ENCODE results near the gene NUP62CL.
"Not testable (repeated sequence)": the region's sequence is repeated elsewhere in the genome, so short reads cannot be mapped to it uniquely, and the experiment has no call there.

The NUP62CL gene

GRCh38 chrX:107168257-107168656, 38.0 kb downstream of the NUP62CL start:
- H3K27ac ChIP-seq, result no peak overlapping the region
- TF ChIP-seq, protein P1, sequence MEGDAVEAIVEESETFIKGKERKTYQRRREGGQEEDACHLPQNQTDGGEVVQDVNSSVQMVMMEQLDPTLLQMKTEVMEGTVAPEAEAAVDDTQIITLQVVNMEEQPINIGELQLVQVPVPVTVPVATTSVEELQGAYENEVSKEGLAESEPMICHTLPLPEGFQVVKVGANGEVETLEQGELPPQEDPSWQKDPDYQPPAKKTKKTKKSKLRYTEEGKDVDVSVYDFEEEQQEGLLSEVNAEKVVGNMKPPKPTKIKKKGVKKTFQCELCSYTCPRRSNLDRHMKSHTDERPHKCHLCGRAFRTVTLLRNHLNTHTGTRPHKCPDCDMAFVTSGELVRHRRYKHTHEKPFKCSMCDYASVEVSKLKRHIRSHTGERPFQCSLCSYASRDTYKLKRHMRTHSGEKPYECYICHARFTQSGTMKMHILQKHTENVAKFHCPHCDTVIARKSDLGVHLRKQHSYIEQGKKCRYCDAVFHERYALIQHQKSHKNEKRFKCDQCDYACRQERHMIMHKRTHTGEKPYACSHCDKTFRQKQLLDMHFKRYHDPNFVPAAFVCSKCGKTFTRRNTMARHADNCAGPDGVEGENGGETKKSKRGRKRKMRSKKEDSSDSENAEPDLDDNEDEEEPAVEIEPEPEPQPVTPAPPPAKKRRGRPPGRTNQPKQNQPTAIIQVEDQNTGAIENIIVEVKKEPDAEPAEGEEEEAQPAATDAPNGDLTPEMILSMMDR (IDR thresholded peaks at IDR 0.05), result no peak
- TF ChIP-seq ZFX (IDR thresholded peaks at IDR 0.05; ENCODE audit: borderline replicate concordance), result no peak

DNA sequence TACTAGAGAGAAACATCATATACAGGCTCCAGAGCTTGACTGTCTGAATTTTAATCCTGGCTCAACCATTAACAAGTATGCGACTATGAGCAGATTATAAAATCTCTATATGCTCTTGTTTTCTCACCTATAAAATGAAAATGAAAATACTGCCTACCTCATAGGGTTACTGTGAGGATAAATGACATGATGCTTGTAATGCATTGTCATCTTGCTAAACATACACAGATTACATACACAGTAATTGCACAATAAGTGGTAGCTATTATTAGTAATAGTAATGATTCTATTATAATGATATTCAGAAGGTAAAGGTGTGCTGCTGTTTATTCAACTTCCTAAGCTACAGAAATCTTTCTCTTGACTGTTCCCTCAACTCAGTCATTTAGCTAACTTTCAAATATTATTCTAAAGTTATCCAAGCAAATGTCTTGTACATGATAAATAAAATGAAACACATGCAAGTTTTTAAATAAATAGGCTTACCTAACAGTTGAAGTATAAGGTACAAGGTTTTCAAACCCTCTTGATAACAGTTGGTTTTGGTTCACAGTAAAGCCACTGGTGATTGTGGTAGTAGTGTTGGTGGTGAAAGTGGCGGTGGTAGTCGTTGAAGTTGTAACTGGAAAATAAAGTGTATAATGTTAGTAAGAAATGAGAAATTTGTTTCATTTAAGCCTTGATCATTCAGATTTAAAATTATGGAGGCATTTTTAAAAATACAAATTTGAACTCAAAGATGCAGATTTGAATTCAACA, 38.9 kb downstream of the NUP62CL start:
- TF ChIP-seq, protein P1 (IDR thresholded peaks at IDR 0.05), result no peak
- TF ChIP-seq ZFX (IDR thresholded peaks at IDR 0.05; ENCODE audit: borderline replicate concordance), result no peak
- no peak overlapping the region for H3K27ac ChIP-seq

- not testable (repeated sequence) for H3K27ac ChIP-seq
Observed at GRCh38 chrX:107157618-107158017, 48.6 kb downstream of the NUP62CL start.

GRCh38 chrX:107155621-107156430, 50.4 kb downstream of the NUP62CL start:
- H3K27ac ChIP-seq, result not testable (repeated sequence)

DNA sequence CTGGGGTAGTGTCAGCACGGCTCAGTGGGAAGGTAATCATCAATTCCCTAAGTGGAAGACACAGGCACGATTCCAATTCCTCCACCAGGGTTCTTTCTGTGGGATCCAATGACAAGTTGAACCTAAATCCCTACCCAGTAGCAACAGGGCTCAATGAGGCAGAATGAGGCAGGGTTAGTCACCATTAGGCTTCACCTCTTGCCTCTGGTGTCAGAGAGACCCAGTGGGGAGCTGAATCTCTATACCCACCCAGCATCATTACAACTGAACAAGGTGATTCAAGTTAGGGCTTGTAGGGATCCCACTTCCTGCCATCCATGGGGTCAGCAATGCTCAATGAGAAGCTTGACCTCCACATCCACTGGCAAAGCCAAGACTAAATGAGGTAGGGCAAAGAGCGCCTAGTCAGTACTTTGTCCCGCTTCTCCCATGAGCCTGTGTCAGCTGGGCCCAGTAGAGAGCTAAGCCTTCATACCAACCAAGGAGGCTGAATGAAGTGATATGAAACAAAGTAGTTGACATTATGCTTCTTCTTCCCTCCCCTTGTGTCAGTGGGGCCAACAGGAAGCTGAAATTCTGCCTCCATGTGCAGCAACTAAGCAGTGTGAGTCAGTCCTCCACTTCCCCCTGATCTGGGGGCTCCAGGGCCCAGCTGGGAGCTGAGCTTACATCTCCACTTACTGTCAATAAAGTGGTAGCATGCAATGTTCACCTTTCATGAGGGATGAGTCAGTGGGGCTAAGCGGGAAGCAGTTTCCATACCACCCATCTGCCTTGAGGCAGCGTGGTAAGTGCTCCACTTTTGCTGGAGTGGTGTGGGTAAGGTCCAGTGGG, 51.2 kb downstream of the NUP62CL start:
- TF ChIP-seq, protein P1 (IDR thresholded peaks at IDR 0.05), result no peak
- TF ChIP-seq ZFX (IDR thresholded peaks at IDR 0.05; ENCODE audit: borderline replicate concordance), result no peak
- no peak overlapping the region for H3K27ac ChIP-seq

DNA sequence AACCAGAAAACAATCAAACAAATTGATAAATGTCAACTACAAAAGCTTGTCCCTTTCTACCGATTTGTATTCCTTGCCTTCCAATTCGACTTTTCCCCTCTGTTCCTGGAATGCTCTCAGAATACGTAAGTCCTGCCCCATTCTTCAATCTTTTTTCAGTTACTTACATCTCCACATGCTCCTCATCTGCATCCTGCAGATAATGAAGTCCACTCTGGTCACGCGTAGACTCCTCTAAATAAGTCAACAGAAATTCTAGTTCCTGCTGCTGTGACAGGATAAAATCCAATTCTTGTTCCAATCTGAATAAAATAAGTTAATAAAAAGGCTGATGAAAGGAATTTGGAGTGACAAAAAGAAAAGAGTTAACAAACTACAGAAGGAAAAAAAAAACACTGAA, 53.2 kb downstream of the NUP62CL start:
- no peak overlapping the region for H3K27ac ChIP-seq
- TF ChIP-seq, protein P1 (IDR thresholded peaks at IDR 0.05), result no peak
- TF ChIP-seq ZFX (IDR thresholded peaks at IDR 0.05; ENCODE audit: borderline replicate concordance), result no peak

DNA sequence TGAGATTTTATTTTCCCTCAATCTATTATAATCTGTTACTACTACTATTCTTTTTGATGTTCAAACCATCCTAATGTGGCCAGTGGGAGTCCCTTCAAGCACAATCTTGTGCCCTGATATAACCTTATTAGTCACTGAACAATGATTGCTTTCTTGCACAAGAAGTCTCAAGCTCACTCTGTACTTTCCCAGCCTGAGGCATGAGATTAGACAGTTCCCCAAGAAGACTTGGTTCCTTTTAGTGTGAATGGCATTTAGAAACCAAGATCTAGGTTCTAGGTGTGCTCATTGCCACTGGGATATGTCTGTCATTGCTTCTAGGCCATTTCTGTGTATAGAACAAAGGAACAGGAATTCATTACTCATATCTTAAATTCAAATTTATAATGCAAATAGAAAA, 59.6 kb downstream of the NUP62CL start:
- TF ChIP-seq ZFX (IDR thresholded peaks at IDR 0.05; ENCODE audit: borderline replicate concordance), result no peak
- TF ChIP-seq, protein P1 (IDR thresholded peaks at IDR 0.05), result no peak
- no peak overlapping the region for H3K27ac ChIP-seq

DNA sequence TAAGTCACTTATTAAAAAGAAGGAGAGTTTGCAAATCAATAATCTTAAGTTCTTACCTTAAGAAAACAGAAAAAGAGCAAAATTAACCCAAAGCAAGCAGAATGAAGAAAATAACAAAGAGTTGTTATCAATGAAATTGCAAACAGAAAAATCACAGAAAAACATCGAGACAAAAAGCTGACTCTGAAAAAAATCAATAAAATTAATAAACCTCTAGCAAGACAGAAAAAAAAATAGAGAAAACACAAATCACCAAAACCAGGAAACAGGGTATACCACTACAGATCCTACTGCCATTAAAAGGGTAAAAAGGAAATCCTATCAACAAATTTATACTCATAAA, 70.3 kb downstream of the NUP62CL start:
- TF ChIP-seq ZFX (IDR thresholded peaks at IDR 0.05; ENCODE audit: borderline replicate concordance), result no peak
- TF ChIP-seq, protein P1 (IDR thresholded peaks at IDR 0.05), result no peak
- H3K27ac ChIP-seq, result no peak overlapping the region
